Measurements from ENCODE around the gene DNAJC22.

Gene DNAJC22

GRCh38 chr12:49345051-49345824, 1.4 kb upstream of the DNAJC22 start:
- no peak for DNase-seq (ENCODE audit: low spot score)

GRCh38 chr12:49345825-49346658, 646 bp upstream of the DNAJC22 start:
- no peak for DNase-seq (ENCODE audit: low spot score)

- peak; percentile 94 for DNase-seq (ENCODE audit: low spot score)
Observed at GRCh38 chr12:49347311-49348193, 864 bp downstream of the DNAJC22 start.

- DNase-seq (ENCODE audit: low spot score), result no peak
Observed at GRCh38 chr12:49348781-49349180, 2.1 kb downstream of the DNAJC22 start.

GRCh38 chr12:49349266-49349665, 2.6 kb downstream of the DNAJC22 start:
- DNase-seq (ENCODE audit: low spot score), result no peak

- no peak for DNase-seq (ENCODE audit: low spot score)
Observed at GRCh38 chr12:49352351-49352750, 5.7 kb downstream of the DNAJC22 start.

GRCh38 chr12:49355913-49356312, 9.2 kb downstream of the DNAJC22 start:
- no peak for DNase-seq (ENCODE audit: low spot score)

- DNase-seq (ENCODE audit: low spot score), result peak; percentile 81
Observed at GRCh38 chr12:49357103-49357678, 10.5 kb downstream of the DNAJC22 start.

GRCh38 chr12:49358483-49359141, 11.9 kb downstream of the DNAJC22 start:
- peak; percentile 84 for DNase-seq (ENCODE audit: low spot score)

GRCh38 chr12:49359671-49360070, 13.0 kb downstream of the DNAJC22 start:
- DNase-seq (ENCODE audit: low spot score), result no peak

- DNase-seq (ENCODE audit: low spot score), result no peak
Observed at GRCh38 chr12:49362077-49362476, 15.4 kb downstream of the DNAJC22 start.

GRCh38 chr12:49364989-49365388, 18.3 kb downstream of the DNAJC22 start:
- DNase-seq (ENCODE audit: low spot score), result no peak

GRCh38 chr12:49365542-49365941, 18.9 kb downstream of the DNAJC22 start:
- no peak for DNase-seq (ENCODE audit: low spot score)

GRCh38 chr12:49366096-49366651, 19.5 kb downstream of the DNAJC22 start:
- DNase-seq (ENCODE audit: low spot score), result no peak

- DNase-seq (ENCODE audit: low spot score), result peak; percentile 95
Observed at GRCh38 chr12:49366652-49367380, 20.1 kb downstream of the DNAJC22 start.

GRCh38 chr12:49367381-49368239, 20.9 kb downstream of the DNAJC22 start, which contains the start of gene SPATS2:
Gene SPATS2, plus strand, starts transcription at chr12:49367462. Its CDS starts 93,551 bp downstream, at chr12:49461013.
- DNase-seq (ENCODE audit: low spot score), result peak; percentile 46

GRCh38 chr12:49368240-49368600, 21.5 kb downstream of the DNAJC22 start:
- DNase-seq (ENCODE audit: low spot score), result no peak

GRCh38 chr12:49369411-49370145, 22.9 kb downstream of the DNAJC22 start:
- peak; percentile 59 for DNase-seq (ENCODE audit: low spot score)

- DNase-seq (ENCODE audit: low spot score), result no peak
Observed at GRCh38 chr12:49370539-49370938, 23.9 kb downstream of the DNAJC22 start.

Measured in RKO (cell line).